Measurements from ENCODE around the gene RELL1.

RELL1 gene

GRCh38 chr4:37663552-37663951 lies 22.6 kb downstream of the RELL1 start:
- Mint-ChIP-seq H3K9me3 (no peaks in the 10 kb centered on the region), H3K4me3 (no peak overlapping the region), H3K27ac (no peak overlapping the region), H3K4me1 (peaks cover 69% of the 10 kb centered on the region), H3K36me3 (peaks cover 14% of the 10 kb centered on the region)
- ATAC-seq (no peak), DNase-seq (ENCODE audit: low spot score in 2 of 2) (no peak)

- H3K27ac Mint-ChIP-seq, result no peak overlapping the region
- ATAC-seq (no peak), DNase-seq (ENCODE audit: low spot score in 2 of 2) (no peak)
- no peak overlapping the region for H3K4me3 Mint-ChIP-seq
- H3K4me1 Mint-ChIP-seq, result peaks cover 69% of the 10 kb centered on the region
- H3K36me3 Mint-ChIP-seq, result peaks cover 14% of the 10 kb centered on the region
- peaks cover 3% of the 10 kb centered on the region for H3K9me3 Mint-ChIP-seq
Observed at GRCh38 chr4:37662861-37663390, 23.2 kb downstream of the RELL1 start.

GRCh38 chr4:37662251-37662650 lies 23.9 kb downstream of the RELL1 start:
- Mint-ChIP-seq H3K9me3 (peaks cover 5% of the 10 kb centered on the region), H3K4me3 (no peak overlapping the region), H3K27ac (no peak overlapping the region), H3K36me3 (peaks cover 17% of the 10 kb centered on the region), H3K4me1 (peaks cover 62% of the 10 kb centered on the region)
- DNase-seq (ENCODE audit: low spot score in 2 of 2) (no peak), ATAC-seq (no peak)

GRCh38 chr4:37661772-37662171 lies 24.4 kb downstream of the RELL1 start:
- ATAC-seq (no peak), DNase-seq (ENCODE audit: low spot score in 2 of 2) (no peak)
- no peak overlapping the region for H3K4me3 Mint-ChIP-seq
- H3K9me3 Mint-ChIP-seq, result peaks cover 7% of the 10 kb centered on the region
- no peak overlapping the region for H3K27ac Mint-ChIP-seq
- peaks cover 20% of the 10 kb centered on the region for H3K36me3 Mint-ChIP-seq
- H3K4me1 Mint-ChIP-seq, result peaks cover 58% of the 10 kb centered on the region

- Mint-ChIP-seq H3K4me3 (no peak overlapping the region), H3K36me3 (peaks cover 15% of the 10 kb centered on the region), H3K9me3 (peaks cover 7% of the 10 kb centered on the region), H3K4me1 (peaks cover 37% of the 10 kb centered on the region), H3K27ac (no peak overlapping the region)
- ATAC-seq (no peak), DNase-seq (ENCODE audit: low spot score in 2 of 2) (no peak)
Observed at GRCh38 chr4:37659696-37660095, 26.5 kb downstream of the RELL1 start.

- Mint-ChIP-seq H3K27ac (no peak overlapping the region), H3K4me3 (no peak overlapping the region), H3K36me3 (peaks cover 7% of the 10 kb centered on the region), H3K4me1 (peaks cover 38% of the 10 kb centered on the region), H3K9me3 (peaks cover 7% of the 10 kb centered on the region)
- ATAC-seq (no peak), DNase-seq (ENCODE audit: low spot score in 2 of 2) (no peak)
Observed at GRCh38 chr4:37656649-37657048, 29.5 kb downstream of the RELL1 start.

GRCh38 chr4:37653601-37654000 lies 32.6 kb downstream of the RELL1 start:
- H3K36me3 Mint-ChIP-seq, result peaks cover 15% of the 10 kb centered on the region
- no peak overlapping the region for H3K27ac Mint-ChIP-seq

GRCh38 chr4:37652747-37653527 lies 33.2 kb downstream of the RELL1 start:
- no peak overlapping the region for H3K27ac Mint-ChIP-seq
- peak; percentile 63 for ATAC-seq

More at GRCh38 chr4:37653601-37654000, 32.6 kb downstream of the RELL1 start:
- ATAC-seq (no peak), DNase-seq (ENCODE audit: low spot score in 2 of 2) (no peak)
- Mint-ChIP-seq H3K4me1 (peaks cover 22% of the 10 kb centered on the region), H3K4me3 (no peak overlapping the region), H3K9me3 (peaks cover 7% of the 10 kb centered on the region)

GRCh38 chr4:37651781-37652377 lies 34.3 kb downstream of the RELL1 start:
- no peak overlapping the region for H3K27ac Mint-ChIP-seq
- no peak for ATAC-seq
- H3K36me3 Mint-ChIP-seq, result peaks cover 24% of the 10 kb centered on the region

More at GRCh38 chr4:37652747-37653527, 33.2 kb downstream of the RELL1 start:
- DNase-seq (ENCODE audit: low spot score in 2 of 2), result no peak
- Mint-ChIP-seq H3K4me1 (peaks cover 22% of the 10 kb centered on the region), H3K4me3 (no peak overlapping the region), H3K36me3 (peaks cover 20% of the 10 kb centered on the region), H3K9me3 (peaks cover 4% of the 10 kb centered on the region)

GRCh38 chr4:37650481-37650880 lies 35.7 kb downstream of the RELL1 start:
- ATAC-seq (no peak), DNase-seq (ENCODE audit: low spot score in 2 of 2) (no peak)
- no peak overlapping the region for H3K27ac Mint-ChIP-seq
- no peaks in the 10 kb centered on the region for H3K9me3 Mint-ChIP-seq
- H3K4me1 Mint-ChIP-seq, result peaks cover 22% of the 10 kb centered on the region
- no peak overlapping the region for H3K4me3 Mint-ChIP-seq
- peaks cover 38% of the 10 kb centered on the region for H3K36me3 Mint-ChIP-seq

More at GRCh38 chr4:37651781-37652377, 34.3 kb downstream of the RELL1 start:
- Mint-ChIP-seq H3K4me1 (peaks cover 22% of the 10 kb centered on the region), H3K9me3 (no peaks in the 10 kb centered on the region), H3K4me3 (no peak overlapping the region)
- no peak for DNase-seq (ENCODE audit: low spot score in 2 of 2)

- no peaks in the 10 kb centered on the region for H3K9me3 Mint-ChIP-seq
- no peak for ATAC-seq
- no peak overlapping the region for H3K4me3 Mint-ChIP-seq
- no peak for DNase-seq (ENCODE audit: low spot score in 2 of 2)
- H3K4me1 Mint-ChIP-seq, result peaks cover 22% of the 10 kb centered on the region
- no peak overlapping the region for H3K27ac Mint-ChIP-seq
- peaks cover 44% of the 10 kb centered on the region for H3K36me3 Mint-ChIP-seq
Observed at GRCh38 chr4:37649268-37649667, 36.9 kb downstream of the RELL1 start.

GRCh38 chr4:37648084-37648817 lies 37.9 kb downstream of the RELL1 start:
- Mint-ChIP-seq H3K9me3 (no peaks in the 10 kb centered on the region), H3K4me3 (no peak overlapping the region), H3K36me3 (peaks cover 53% of the 10 kb centered on the region), H3K4me1 (peaks cover 16% of the 10 kb centered on the region), H3K27ac (no peak overlapping the region)
- DNase-seq (ENCODE audit: low spot score in 2 of 2) (no peak), ATAC-seq (no peak)

- ATAC-seq (no peak), DNase-seq (ENCODE audit: low spot score in 2 of 2) (no peak)
- H3K9me3 Mint-ChIP-seq, result no peaks in the 10 kb centered on the region
- no peak overlapping the region for H3K4me3 Mint-ChIP-seq
- peaks cover 9% of the 10 kb centered on the region for H3K4me1 Mint-ChIP-seq
- no peak overlapping the region for H3K27ac Mint-ChIP-seq
- H3K36me3 Mint-ChIP-seq, result peaks cover 63% of the 10 kb centered on the region
Observed at GRCh38 chr4:37646247-37646646, 39.9 kb downstream of the RELL1 start.

- H3K27ac Mint-ChIP-seq, result peak overlapping the region; percentile 67
- no peak for DNase-seq (ENCODE audit: low spot score in 2 of 2)
- no peaks in the 10 kb centered on the region for H3K9me3 Mint-ChIP-seq
- H3K4me3 Mint-ChIP-seq, result no peak overlapping the region
- H3K36me3 Mint-ChIP-seq, result peaks cover 63% of the 10 kb centered on the region
- peaks cover 9% of the 10 kb centered on the region for H3K4me1 Mint-ChIP-seq
- no peak for ATAC-seq
Observed at GRCh38 chr4:37645736-37646135, 40.4 kb downstream of the RELL1 start.

- Mint-ChIP-seq H3K27ac (peak overlapping the region; percentile 67), H3K4me1 (peaks cover 2% of the 10 kb centered on the region), H3K9me3 (no peaks in the 10 kb centered on the region), H3K4me3 (no peak overlapping the region), H3K36me3 (peaks cover 63% of the 10 kb centered on the region)
- ATAC-seq (no peak), DNase-seq (ENCODE audit: low spot score in 2 of 2) (no peak)
Observed at GRCh38 chr4:37644962-37645361, 41.2 kb downstream of the RELL1 start.
